ENCODE data around the gene RPS6KA4. TPM values are rescaled to one million over a fixed set of nuclear protein-coding genes. Genes with fewer than 3 reads are reported as not detected.
"Not testable (repeated sequence)": the region's sequence is repeated elsewhere in the genome, so short reads cannot be mapped to it uniquely, and the experiment has no call there.

Gene RPS6KA4
- total and polyA plus RNA-seq, 4 experiments from 2014 or later: 6.7 to 38.7 (median 23.2) TPM

DNA sequence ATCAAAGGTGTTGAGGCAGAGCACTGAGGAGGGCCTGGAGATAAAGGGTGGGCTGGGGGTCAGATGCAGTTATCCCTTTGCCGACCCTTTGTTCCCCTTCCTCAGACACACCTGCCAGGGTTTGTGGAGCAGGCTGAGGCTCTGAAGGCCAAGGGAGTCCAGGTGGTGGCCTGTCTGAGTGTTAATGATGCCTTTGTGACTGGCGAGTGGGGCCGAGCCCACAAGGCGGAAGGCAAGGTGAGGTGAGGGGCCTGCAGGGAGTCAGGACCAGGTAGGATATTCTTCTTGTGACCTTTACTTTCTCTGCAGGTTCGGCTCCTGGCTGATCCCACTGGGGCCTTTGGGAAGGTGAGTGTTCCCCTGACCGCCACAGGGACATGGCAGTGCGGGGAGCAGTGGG is 38.4 kb upstream of the RPS6KA4 start:
- peaks cover 9 to 32% of the 10 kb centered on the region in 2 donors for H3K36me3 Mint-ChIP-seq
- H3K27ac ChIP-seq (ENCODE audit: low read depth, low read length): no peak overlapping the region
- ChIA-PET CTCF (ENCODE audit: partially characterized antibody) (interaction anchor here (1.0 to 1.1 kb wide), 2 partner anchors 11 to 17 kb away, joined by 3 to 5 read pairs; no protein-coding TSS in a partner anchor), POLR2A (ENCODE audit: partially characterized antibody) (no interaction called here)
- intact Hi-C loops (cut with micrococcal nuclease): no loop called here
- no peaks in the 10 kb centered on the region for H3K27me3 Mint-ChIP-seq
- no peak overlapping the region for H3K4me3 ChIP-seq (ENCODE audit: low read length in 2 of 2)
- H3K36me3 ChIP-seq (ENCODE audit: insufficient read depth, low read length): no peaks in the 10 kb centered on the region
- H3K9me3 Mint-ChIP-seq: peaks cover 0 to 2% (median 0%) of the 10 kb centered on the region in 8 donors
- DNase-seq: no peak
- H3K4me3 Mint-ChIP-seq: peak overlapping the region in 3 of 8 donors; percentile 17 to 47 (median 17)
- no peaks in the 10 kb centered on the region for H3K9me3 ChIP-seq (ENCODE audit: control insufficient read depth in 1 of 2, low read length in 2 of 2)
- no peaks in the 10 kb centered on the region for H3K27me3 ChIP-seq (ENCODE audit: insufficient read depth, low read length)
- peaks cover 16 to 41% (median 26%) of the 10 kb centered on the region in 4 donors for H3K4me1 Mint-ChIP-seq
- H3K27ac Mint-ChIP-seq: peak overlapping the region in 6 of 7 donors; percentile 28 to 68 (median 58)
- peaks cover 26% of the 10 kb centered on the region for H3K4me1 ChIP-seq (ENCODE audit: insufficient read depth, low read length)

DNA sequence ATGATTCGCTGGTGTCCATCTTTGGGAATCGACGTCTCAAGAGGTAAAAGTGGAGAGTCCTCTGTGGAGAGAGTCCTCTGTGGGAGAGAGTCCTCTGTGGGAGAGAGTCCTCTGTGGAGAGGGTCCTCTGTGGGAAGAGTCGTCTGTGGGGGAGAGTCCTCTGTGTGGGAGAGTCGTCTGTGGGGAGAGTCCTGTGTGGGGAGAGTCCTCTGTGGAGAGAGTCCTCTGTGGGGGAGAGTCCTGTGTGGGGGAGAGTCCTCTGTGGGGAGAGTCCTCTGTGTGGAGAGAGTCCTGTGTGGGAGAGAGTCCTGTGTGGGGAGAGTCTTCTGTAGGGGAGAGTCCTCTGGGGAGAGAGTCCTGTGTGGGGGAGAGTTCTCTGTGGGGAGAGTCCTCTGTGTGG is 37.9 kb upstream of the RPS6KA4 start:
- ChIA-PET POLR2A (ENCODE audit: partially characterized antibody) (no interaction called here), CTCF (ENCODE audit: partially characterized antibody) (no interaction called here)
- Histone ChIP-seq H3K4me3 (ENCODE audit: low read length in 2 of 2) (no peak overlapping the region), H3K4me1 (ENCODE audit: insufficient read depth, low read length) (peaks cover 25% of the 10 kb centered on the region), H3K27me3 (ENCODE audit: insufficient read depth, low read length) (no peaks in the 10 kb centered on the region), H3K36me3 (ENCODE audit: insufficient read depth, low read length) (no peaks in the 10 kb centered on the region), H3K27ac (ENCODE audit: low read depth, low read length) (no peak overlapping the region), H3K9me3 (ENCODE audit: control insufficient read depth in 1 of 2, low read length in 2 of 2) (no peaks in the 10 kb centered on the region)
- Mint-ChIP-seq H3K27me3 (no peaks in the 10 kb centered on the region), H3K27ac (peak overlapping the region in 6 of 7 donors; percentile 18 to 84 (median 66)), H3K4me1 (peaks cover 16 to 41% (median 26%) of the 10 kb centered on the region in 4 donors), H3K36me3 (peaks cover 9 to 32% of the 10 kb centered on the region in 2 donors), H3K4me3 (peak overlapping the region in 4 of 8 donors; percentile 17 to 47 (median 40)), H3K9me3 (peaks cover 0 to 2% (median 0%) of the 10 kb centered on the region in 8 donors)
- DNase-seq: no peak
- intact Hi-C loops (cut with micrococcal nuclease): no loop called here

DNA sequence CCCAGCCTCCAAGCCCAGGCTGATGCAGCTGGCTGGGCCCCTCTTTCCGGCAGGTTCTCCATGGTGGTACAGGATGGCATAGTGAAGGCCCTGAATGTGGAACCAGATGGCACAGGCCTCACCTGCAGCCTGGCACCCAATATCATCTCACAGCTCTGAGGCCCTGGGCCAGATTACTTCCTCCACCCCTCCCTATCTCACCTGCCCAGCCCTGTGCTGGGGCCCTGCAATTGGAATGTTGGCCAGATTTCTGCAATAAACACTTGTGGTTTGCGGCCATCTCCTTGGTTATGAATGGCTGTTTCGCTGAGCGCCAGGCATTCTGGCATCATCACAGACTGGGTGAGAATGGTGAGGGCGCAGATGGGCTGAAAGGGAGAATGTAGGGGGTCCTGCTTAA is 37.4 kb upstream of the RPS6KA4 start:
- peaks cover 0 to 2% (median 0%) of the 10 kb centered on the region in 8 donors for H3K9me3 Mint-ChIP-seq
- no peaks in the 10 kb centered on the region for H3K9me3 ChIP-seq (ENCODE audit: control insufficient read depth in 1 of 2, low read length in 2 of 2)
- POLR2A ChIA-PET (ENCODE audit: partially characterized antibody): interaction anchor here (1.1 to 1.3 kb wide), 2 partner anchors 16 to 18 kb away, joined by 3 to 4 read pairs; partner anchors contain the start of genes CCDC88B and ESRRA
- intact Hi-C loops (cut with micrococcal nuclease): no loop called here
- H3K36me3 ChIP-seq (ENCODE audit: insufficient read depth, low read length): no peaks in the 10 kb centered on the region
- H3K27ac ChIP-seq (ENCODE audit: low read depth, low read length): no peak overlapping the region
- peaks cover 9 to 28% of the 10 kb centered on the region in 2 donors for H3K36me3 Mint-ChIP-seq
- peak overlapping the region in 1 of 8 donors; percentile 47 for H3K4me3 Mint-ChIP-seq
- no peaks in the 10 kb centered on the region for H3K27me3 Mint-ChIP-seq
- H3K4me1 Mint-ChIP-seq: peaks cover 16 to 37% (median 25%) of the 10 kb centered on the region in 4 donors
- DNase-seq: no peak
- H3K27ac Mint-ChIP-seq: peak overlapping the region in 3 of 7 donors; percentile 34 to 84 (median 39)
- CTCF ChIA-PET (ENCODE audit: partially characterized antibody): interaction anchor here (0.5 to 2.5 kb wide), 3 partner anchors 10 to 954 kb away, joined by 3 to 5 read pairs (median 3); partner anchors contain the start of gene ESRRA
- H3K27me3 ChIP-seq (ENCODE audit: insufficient read depth, low read length): no peaks in the 10 kb centered on the region
- peaks cover 20% of the 10 kb centered on the region for H3K4me1 ChIP-seq (ENCODE audit: insufficient read depth, low read length)
- no peak overlapping the region for H3K4me3 ChIP-seq (ENCODE audit: low read length in 2 of 2)

DNA sequence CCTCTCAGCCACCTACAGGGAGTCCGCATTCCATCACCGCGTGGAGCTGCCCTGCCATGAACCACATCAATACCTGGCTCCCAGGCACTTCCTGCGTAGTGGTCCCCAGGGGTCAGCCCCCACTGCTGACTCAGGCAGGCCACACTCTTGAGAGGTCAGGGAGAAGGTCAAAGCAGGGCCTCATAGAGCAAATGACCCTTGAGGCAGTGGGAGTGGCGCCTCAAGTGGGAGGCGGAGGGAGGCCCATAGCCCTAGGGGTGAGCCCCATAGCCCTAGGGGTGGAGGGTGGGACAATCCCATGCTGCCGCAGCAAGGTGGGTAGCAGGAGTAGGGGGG is 36.1 kb upstream of the RPS6KA4 start:
- Histone ChIP-seq H3K36me3 (ENCODE audit: insufficient read depth, low read length) (no peaks in the 10 kb centered on the region), H3K27me3 (ENCODE audit: insufficient read depth, low read length) (no peaks in the 10 kb centered on the region), H3K4me1 (ENCODE audit: insufficient read depth, low read length) (peaks cover 12% of the 10 kb centered on the region), H3K4me3 (ENCODE audit: low read length in 2 of 2) (no peak overlapping the region), H3K27ac (ENCODE audit: low read depth, low read length) (no peak overlapping the region), H3K9me3 (ENCODE audit: control insufficient read depth in 1 of 2, low read length in 2 of 2) (no peaks in the 10 kb centered on the region)
- intact Hi-C loops (cut with micrococcal nuclease): no loop called here
- Mint-ChIP-seq H3K36me3 (peaks cover 9 to 15% of the 10 kb centered on the region in 2 donors), H3K9me3 (peaks cover 0 to under 1% (median 0%) of the 10 kb centered on the region in 8 donors), H3K27ac (no peak overlapping the region), H3K4me3 (no peak overlapping the region), H3K27me3 (no peaks in the 10 kb centered on the region), H3K4me1 (peaks cover 12 to 24% (median 17%) of the 10 kb centered on the region in 4 donors)
- ChIA-PET POLR2A (ENCODE audit: partially characterized antibody) (interaction anchor here (1.1 to 1.3 kb wide), 2 partner anchors 17 to 18 kb away, joined by 3 to 4 read pairs; partner anchors contain the start of genes CCDC88B and ESRRA), CTCF (ENCODE audit: partially characterized antibody) (interaction anchor here (2.5 kb wide), 1 partner anchor 18 kb away, joined by 5 read pairs; the partner anchor contains the start of gene ESRRA)
- DNase-seq: no peak

DNA sequence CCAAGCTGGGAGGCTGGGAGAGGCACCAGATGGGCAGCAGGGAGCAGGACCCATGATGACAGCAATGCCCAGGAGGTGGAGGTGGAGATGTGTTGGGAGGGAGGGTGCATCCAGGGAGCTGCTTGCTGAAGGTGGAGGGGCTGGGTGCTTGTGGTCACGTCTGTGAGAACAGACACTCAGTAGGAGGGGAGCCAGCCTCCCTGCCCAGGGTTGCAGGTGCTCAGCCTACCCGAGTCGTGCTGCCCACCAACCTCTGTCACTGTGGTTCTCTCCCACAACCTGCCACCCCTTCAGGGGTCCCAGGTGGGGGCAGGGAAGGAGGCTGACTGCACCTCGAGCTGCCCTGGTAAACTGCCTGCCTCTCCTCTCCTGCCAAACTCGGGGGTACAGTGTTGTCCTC is 35.6 kb upstream of the RPS6KA4 start:
- no peak overlapping the region for H3K27ac ChIP-seq (ENCODE audit: low read depth, low read length)
- CTCF ChIA-PET (ENCODE audit: partially characterized antibody): interaction anchor here (2.5 kb wide), 1 partner anchor 19 kb away, joined by 5 read pairs; the partner anchor contains the start of gene ESRRA
- no peaks in the 10 kb centered on the region for H3K9me3 Mint-ChIP-seq
- no peaks in the 10 kb centered on the region for H3K9me3 ChIP-seq (ENCODE audit: control insufficient read depth in 1 of 2, low read length in 2 of 2)
- peak overlapping the region in 2 of 7 donors; percentile 28 to 77 for H3K27ac Mint-ChIP-seq
- POLR2A ChIA-PET (ENCODE audit: partially characterized antibody): no interaction called here
- peaks cover 12% of the 10 kb centered on the region for H3K4me1 ChIP-seq (ENCODE audit: insufficient read depth, low read length)
- peaks cover 9 to 13% of the 10 kb centered on the region in 2 donors for H3K36me3 Mint-ChIP-seq
- no peaks in the 10 kb centered on the region for H3K36me3 ChIP-seq (ENCODE audit: insufficient read depth, low read length)
- no peak overlapping the region for H3K4me3 ChIP-seq (ENCODE audit: low read length in 2 of 2)
- peaks cover 10 to 19% (median 15%) of the 10 kb centered on the region in 4 donors for H3K4me1 Mint-ChIP-seq
- no peaks in the 10 kb centered on the region for H3K27me3 Mint-ChIP-seq
- no peaks in the 10 kb centered on the region for H3K27me3 ChIP-seq (ENCODE audit: insufficient read depth, low read length)
- intact Hi-C loops (cut with micrococcal nuclease): no loop called here
- no peak overlapping the region for H3K4me3 Mint-ChIP-seq
- DNase-seq: no peak

DNA sequence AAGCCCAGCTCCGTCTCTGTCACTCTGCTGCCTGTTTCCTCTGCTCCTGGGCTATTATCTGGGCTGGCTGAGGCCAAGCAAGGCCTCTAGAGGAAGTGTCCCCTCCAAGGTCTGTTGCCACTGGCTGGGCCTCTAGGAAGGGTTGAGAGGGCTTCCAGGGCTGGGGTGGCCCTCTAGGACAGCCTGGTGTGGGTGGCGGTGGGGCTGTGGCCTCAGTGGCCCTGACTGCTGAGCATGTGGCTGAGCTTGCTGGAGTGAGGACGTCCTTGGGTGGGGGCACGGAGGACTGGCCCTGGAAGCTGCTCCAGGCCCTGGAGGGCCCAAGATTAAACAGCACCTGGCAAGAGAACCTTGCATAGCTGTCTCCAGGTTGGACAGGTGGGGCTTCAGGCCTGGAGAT is 35.0 kb upstream of the RPS6KA4 start:
- POLR2A ChIA-PET (ENCODE audit: partially characterized antibody); H3K4me3 Mint-ChIP-seq; H3K27me3 ChIP-seq (ENCODE audit: insufficient read depth, low read length); DNase-seq; H3K36me3 ChIP-seq (ENCODE audit: insufficient read depth, low read length); H3K4me3 ChIP-seq (ENCODE audit: low read length in 2 of 2); H3K9me3 ChIP-seq (ENCODE audit: control insufficient read depth in 1 of 2, low read length in 2 of 2); H3K4me1 ChIP-seq (ENCODE audit: insufficient read depth, low read length); H3K27ac ChIP-seq (ENCODE audit: low read depth, low read length); H3K9me3 Mint-ChIP-seq; H3K27me3 Mint-ChIP-seq; intact Hi-C loops (cut with micrococcal nuclease): not testable (repeated sequence)
- CTCF ChIA-PET (ENCODE audit: partially characterized antibody): interaction anchor here (2.5 kb wide), 1 partner anchor 19 kb away, joined by 5 read pairs; the partner anchor contains the start of gene ESRRA
- H3K27ac Mint-ChIP-seq: peak overlapping the region in 2 of 7 donors; percentile 17 to 28
- H3K4me1 Mint-ChIP-seq: peaks cover 8 to 15% (median 11%) of the 10 kb centered on the region in 4 donors
- peaks cover 9 to 13% of the 10 kb centered on the region in 2 donors for H3K36me3 Mint-ChIP-seq

DNA sequence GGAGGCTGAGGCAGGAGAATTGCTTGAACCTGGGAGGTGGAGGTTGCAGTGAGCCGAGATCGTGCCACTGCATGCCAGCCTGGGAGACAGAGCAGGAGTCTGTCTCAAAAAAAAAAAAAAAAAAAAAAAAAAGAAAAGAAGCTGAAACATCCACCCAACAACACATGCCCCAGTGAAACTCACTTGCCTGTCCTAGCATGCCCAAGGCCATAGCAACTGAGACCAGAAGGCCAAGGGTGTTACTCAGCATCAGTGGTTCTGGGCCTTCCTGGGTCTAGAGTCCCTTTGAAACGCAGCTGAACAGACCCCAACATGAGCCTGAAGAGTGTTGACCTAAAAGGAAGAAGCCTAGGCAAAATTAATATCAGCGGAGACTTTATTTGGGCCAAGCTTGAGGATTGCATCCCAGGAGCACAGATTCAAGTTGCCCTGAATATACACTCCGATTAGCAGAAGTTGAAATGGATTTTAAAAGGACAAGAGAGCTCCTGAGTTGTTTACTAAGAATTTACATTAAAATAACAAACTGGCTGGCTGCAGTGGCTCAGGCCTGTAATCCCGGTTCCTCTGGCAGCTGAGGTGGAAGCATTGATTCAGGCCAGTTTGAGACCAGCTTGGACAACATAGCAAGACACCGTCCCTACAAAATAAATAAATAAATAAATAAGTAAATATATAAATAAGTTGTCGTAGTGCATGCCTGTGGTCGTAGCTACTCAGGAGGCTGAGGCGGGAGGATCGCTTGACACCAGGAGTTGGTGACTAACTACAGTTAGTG is 34.1 kb upstream of the RPS6KA4 start:
- Mint-ChIP-seq H3K27me3 (no peaks in the 10 kb centered on the region), H3K9me3 (no peaks in the 10 kb centered on the region), H3K4me3 (no peak overlapping the region), H3K27ac (peak overlapping the region in 1 of 7 donors; percentile 5), H3K4me1 (peaks cover 4 to 8% (median 5%) of the 10 kb centered on the region in 4 donors), H3K36me3 (peaks cover 9 to 13% of the 10 kb centered on the region in 2 donors)
- CTCF ChIA-PET (ENCODE audit: partially characterized antibody): interaction anchor here (1.0 to 1.1 kb wide), 2 partner anchors 20 to 24 kb away, joined by 3 to 5 read pairs; no protein-coding TSS in a partner anchor
- DNase-seq: no peak
- intact Hi-C loops (cut with micrococcal nuclease): no loop called here
- H3K27ac ChIP-seq (ENCODE audit: low read depth, low read length): no peak overlapping the region
- H3K4me3 ChIP-seq (ENCODE audit: low read length in 2 of 2): no peak overlapping the region
- H3K4me1 ChIP-seq (ENCODE audit: insufficient read depth, low read length): no peaks in the 10 kb centered on the region
- H3K9me3 ChIP-seq (ENCODE audit: control insufficient read depth in 1 of 2, low read length in 2 of 2): no peaks in the 10 kb centered on the region
- no peaks in the 10 kb centered on the region for H3K36me3 ChIP-seq (ENCODE audit: insufficient read depth, low read length)
- POLR2A ChIA-PET (ENCODE audit: partially characterized antibody): no interaction called here
- no peaks in the 10 kb centered on the region for H3K27me3 ChIP-seq (ENCODE audit: insufficient read depth, low read length)
